GM18517 (cell line): ENCODE results near the gene POU6F2.

Experiments
- ATAC-seq: cut with Tn5 transposase; IDR thresholded peaks from one replicate; pipeline ENCODE4 v1.9.1; 2021; ENCODE audit warnings: mild to moderate bottlenecking, moderate library complexity; ENCODE audit not compliant: unreplicated experiment

Gene POU6F2

GRCh38 chr7:39384386-39384785, 406.7 kb downstream of the POU6F2 start:
- ATAC-seq = no peak

GRCh38 chr7:39386718-39387117, 409.0 kb downstream of the POU6F2 start:
- ATAC-seq = no peak

- ATAC-seq = no peak
Measured at GRCh38 chr7:39392151-39392550, 414.4 kb downstream of the POU6F2 start.

GRCh38 chr7:39394105-39394680, 416.5 kb downstream of the POU6F2 start:
- no peak for ATAC-seq

GRCh38 chr7:39399458-39399857, 421.7 kb downstream of the POU6F2 start:
- no peak for ATAC-seq

- ATAC-seq = no peak
Measured at GRCh38 chr7:39399986-39400385, 422.3 kb downstream of the POU6F2 start.

GRCh38 chr7:39400836-39401235, 423.1 kb downstream of the POU6F2 start:
- ATAC-seq = no peak

GRCh38 chr7:39402034-39402433, 424.3 kb downstream of the POU6F2 start:
- ATAC-seq = no peak

GRCh38 chr7:39404907-39405306, 427.2 kb downstream of the POU6F2 start:
- no peak for ATAC-seq

- no peak for ATAC-seq
Measured at GRCh38 chr7:39405581-39405980, 427.9 kb downstream of the POU6F2 start.

- no peak for ATAC-seq
Measured at GRCh38 chr7:39406467-39406866, 428.8 kb downstream of the POU6F2 start.

- ATAC-seq = no peak
Measured at GRCh38 chr7:39407137-39407536, 429.4 kb downstream of the POU6F2 start.

GRCh38 chr7:39407723-39408122, 430.0 kb downstream of the POU6F2 start:
- no peak for ATAC-seq

- no peak for ATAC-seq
Measured at GRCh38 chr7:39408906-39409305, 431.2 kb downstream of the POU6F2 start.

GRCh38 chr7:39410582-39410981, 432.9 kb downstream of the POU6F2 start:
- ATAC-seq = no peak

- no peak for ATAC-seq
Measured at GRCh38 chr7:39413636-39414223, 436.0 kb downstream of the POU6F2 start.

- peak; percentile 67 for ATAC-seq
Measured at GRCh38 chr7:39414224-39415035, 436.7 kb downstream of the POU6F2 start.

- no peak for ATAC-seq
Measured at GRCh38 chr7:39415091-39415787, 437.5 kb downstream of the POU6F2 start.

GRCh38 chr7:39416866-39417265, 439.2 kb downstream of the POU6F2 start:
- ATAC-seq = no peak

GRCh38 chr7:39417642-39418041, 439.9 kb downstream of the POU6F2 start:
- no peak for ATAC-seq

- ATAC-seq = no peak
Measured at GRCh38 chr7:39421251-39421650, 443.5 kb downstream of the POU6F2 start.

GRCh38 chr7:39421661-39422060, 444.0 kb downstream of the POU6F2 start:
- ATAC-seq = no peak
